Esophagus squamous epithelium (tissue), 5 donors: Measurements from ENCODE around the gene SLC16A12. TPM values are rescaled to one million over a fixed set of nuclear protein-coding genes. Genes with fewer than 3 reads are reported as not detected.

ENCODE experiments used
- DNase-seq: peaks from one replicate; lab custom pipeline; 2025; lab: John Stamatoyannopoulos, UW
- H3K27ac ChIP-seq, 4 donors: fragments of 200-600 bp; sonication (generic); one replicate each; pipeline ENCODE4 v1.5.1; 2016 to 2019; ENCODE audit warnings: mild to moderate bottlenecking in 1 of 4
- H3K27me3 ChIP-seq, 4 donors: fragments of 200-600 bp; sonication (generic); 1 replicate in 3 of 4; 2 replicates in 1 of 4; pipeline versions ENCODE4 v1.5.1 to v1.6.0; 2017 to 2021; ENCODE audit warnings: antibody characterized with exemption in 1 of 4
- H3K36me3 ChIP-seq, 3 donors: fragments of 200-600 bp; sonication (generic); one replicate each; pipeline ENCODE4 v1.5.1; 2016 to 2019
- H3K4me1 ChIP-seq, 3 donors: fragments of 200-600 bp; sonication (generic); one replicate each; pipeline ENCODE4 v1.5.1; 2017 to 2019
- H3K4me3 ChIP-seq, 4 donors: fragments of 200-600 bp; sonication (generic); 1 replicate in 3 of 4; 2 replicates in 1 of 4; pipeline ENCODE4 v1.5.1; 2016 to 2019; ENCODE audit warnings: mild to moderate bottlenecking in 2 of 4, moderate library complexity in 1 of 4
- H3K9me3 ChIP-seq, 3 donors: fragments of 200-600 bp; sonication (generic); one replicate each; pipeline ENCODE4 v1.5.1; 2016 to 2019
- CTCF ChIP-seq, 6 experiments: fragments of 450-650 bp in 4 of 6; fragments of 200-600 bp in 2 of 6; sonication (generic) in 2 of 6; IDR thresholded peaks; one replicate each; pipeline ENCODE4 v1.5.1; 2016 to 2019; ENCODE audit warnings: antibody characterized with exemption in 6 of 6, mild to moderate bottlenecking in 4 of 6, moderate library complexity in 4 of 6
- POLR2A ChIP-seq, 4 donors: fragments of 450-650 bp; IDR thresholded peaks; one replicate each; pipeline ENCODE4 v1.6.1; 2017; ENCODE audit warnings: antibody characterized with exemption in 4 of 4, mild to moderate bottlenecking in 4 of 4, moderate library complexity in 3 of 4
- WGBS, 2 donors: methylation state at CpG; one replicate each; pipeline ENCODE4 v1.1.5; 2018; 5-methylcytosine and 5-hydroxymethylcytosine counted together
- intact Hi-C: fragments of 100-400 bp; cut with DNase I; formaldehyde crosslinking; loops from one replicate; pipeline ENCODE4 v1.15.0; 2022
- total RNA-seq, 4 donors: library from RNA; depleted of rRNA; stranded (reverse); fragments of >200 nt; gene quantifications; one replicate each; pipeline ENCODE4 v1.1.0, GENCODE V29; 2016
- donor health status: DM: yes; HTN: yes; CAD: no.

The SLC16A12 gene
- total RNA-seq, 4 donors from 2014 or later, result 0.18 to 1.3 (median 0.23) TPM; not detected in 1

DNA sequence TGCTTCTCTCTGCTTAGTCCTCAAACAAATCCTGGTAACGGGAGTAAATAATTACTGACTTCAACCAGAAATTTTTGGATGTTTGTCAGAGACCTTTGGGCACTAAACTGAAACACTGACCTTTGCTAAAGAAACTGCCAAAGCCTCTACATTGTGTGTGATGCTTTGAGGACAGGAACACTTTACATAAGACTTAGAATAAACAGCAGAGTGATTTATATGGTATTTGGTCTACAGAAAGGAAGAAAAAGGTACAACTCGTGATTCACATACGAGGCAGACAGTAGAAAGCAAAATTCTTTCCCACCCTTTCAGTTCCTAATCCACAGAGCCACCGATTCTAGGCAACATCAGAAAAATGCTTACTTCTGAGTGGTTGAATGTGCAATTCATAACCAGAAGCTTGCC is 59.8 kb downstream of the SLC16A12 start:
- WGBS, 2 donors, result 26 to 37% methylated on average over 4 of the region's 4 CpGs
- Histone ChIP-seq H3K36me3 (no peaks in the 10 kb centered on the region), H3K4me3 (no peak overlapping the region), H3K4me1 (peaks cover 0 to 39% (median 0%) of the 10 kb centered on the region in 3 donors), H3K27ac (peak overlapping the region in 3 of 4 donors; percentile 27 to 58 (median 55)), H3K9me3 (no peaks in the 10 kb centered on the region), H3K27me3 (no peaks in the 10 kb centered on the region)
- no peak for DNase-seq
- no peak for TF ChIP-seq CTCF (IDR thresholded peaks at IDR 0.05)
- no peak for TF ChIP-seq POLR2A (IDR thresholded peaks at IDR 0.05)
- intact Hi-C loops, result no loop called here

DNA sequence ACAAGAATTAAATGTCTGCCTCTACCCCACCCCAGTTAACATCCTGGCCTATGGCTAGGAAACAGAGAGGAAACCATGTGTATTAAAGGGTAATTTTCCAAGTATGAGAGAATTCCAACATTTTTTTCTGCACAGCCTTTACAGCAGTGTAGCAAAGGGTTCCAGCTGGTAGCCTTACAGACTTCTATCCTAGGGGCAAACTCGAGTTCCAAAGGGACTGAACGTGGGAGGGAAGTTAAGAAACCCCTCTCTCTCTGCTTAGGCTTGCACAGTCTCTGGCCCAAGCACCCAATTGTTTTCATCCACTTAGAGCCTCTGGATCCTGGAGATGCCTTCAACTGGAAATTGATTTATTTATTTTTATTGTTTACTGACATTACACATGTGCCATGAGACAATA is 60.3 kb downstream of the SLC16A12 start:
- TF ChIP-seq POLR2A (IDR thresholded peaks at IDR 0.05) (no peak), CTCF (IDR thresholded peaks at IDR 0.05) (no peak)
- 28 to 29% methylated on average over 2 of the region's 2 CpGs for WGBS, 2 donors
- DNase-seq, result no peak
- Histone ChIP-seq H3K9me3 (no peaks in the 10 kb centered on the region), H3K27me3 (no peaks in the 10 kb centered on the region), H3K4me1 (peaks cover 0 to 34% (median 0%) of the 10 kb centered on the region in 3 donors), H3K27ac (peak overlapping the region; percentile 17 to 58 (median 41)), H3K4me3 (no peak overlapping the region), H3K36me3 (no peaks in the 10 kb centered on the region)
- intact Hi-C loops, result no loop called here

GRCh38 chr10:89474452-89474851 is 60.9 kb downstream of the SLC16A12 start:
- no peak for DNase-seq
- H3K4me3 ChIP-seq, result no peak overlapping the region
- no peaks in the 10 kb centered on the region for H3K9me3 ChIP-seq
- TF ChIP-seq POLR2A (IDR thresholded peaks at IDR 0.05) (no peak), CTCF (IDR thresholded peaks at IDR 0.05) (no peak)
- H3K27ac ChIP-seq, result no peak overlapping the region
- intact Hi-C loops, result no loop called here
- no peaks in the 10 kb centered on the region for H3K36me3 ChIP-seq
- H3K27me3 ChIP-seq, result no peaks in the 10 kb centered on the region
- H3K4me1 ChIP-seq, result peaks cover 0 to 27% (median 0%) of the 10 kb centered on the region in 3 donors
- WGBS, 2 donors, result 84 to 93% methylated on average over 4 of the region's 4 CpGs

- DNase-seq, result no peak
- 69 to 73% methylated on average over 1 of the region's 1 CpG for WGBS, 2 donors
- intact Hi-C loops, result no loop called here
These were observed 64.1 kb downstream of the SLC16A12 start for GRCh38 chr10:89471110-89471809.

More at GRCh38 chr10:89471110-89471809, 64.1 kb downstream of the SLC16A12 start:
- Histone ChIP-seq H3K27ac (no peak overlapping the region), H3K4me1 (peaks cover 0 to 24% (median 0%) of the 10 kb centered on the region in 3 donors), H3K4me3 (no peak overlapping the region), H3K27me3 (no peaks in the 10 kb centered on the region), H3K9me3 (no peaks in the 10 kb centered on the region), H3K36me3 (no peaks in the 10 kb centered on the region)
- no peak for TF ChIP-seq CTCF (IDR thresholded peaks at IDR 0.05)
- no peak for TF ChIP-seq POLR2A (IDR thresholded peaks at IDR 0.05)
